SK-N-SH (cell line): ENCODE results near the gene DMD. TPM values are rescaled to one million over a fixed set of nuclear protein-coding genes. Genes with fewer than 3 reads are reported as not detected.

ENCODE experiments used
- CTCF ChIA-PET: fragments of 300-600, 350-600 bp; formaldehyde crosslinking; extraction: SDS; loops from one replicate; lab custom pipeline; 2021; lab: Yijun Ruan, JAX
- POLR2A ChIA-PET: fragments of 350-600 bp; sonication (Branson Sonifier 250); formaldehyde crosslinking; extraction: SDS; loops from one replicate; lab custom pipeline; 2020; ENCODE audit warnings: antibody characterized with exemption, inconsistent platforms; lab: Yijun Ruan, JAX
- DNase-seq: peaks from one replicate; pipeline ENCODE4 v3.0.0; 2012
- H2AFZ ChIP-seq: fragments of 200-600 bp; sonication (generic); 2 replicates; pipeline ENCODE4 v1.8.1; 2016; ENCODE audit warnings: antibody characterized with exemption, mild to moderate bottlenecking, low read depth
- H3F3A ChIP-seq: fragments of 200-600 bp; sonication (generic); replicated peaks from 2 replicates; pipeline ENCODE3; 2016; ENCODE audit warnings: antibody characterized with exemption, mild to moderate bottlenecking; ENCODE audit not compliant: insufficient read depth
- H3K27ac ChIP-seq, 2 experiments: fragments of 200-500 bp in 1 of 2; fragments of 200-600 bp in 1 of 2; sonication (Bioruptor generic) in 1 of 2; sonication (generic), shearing (Covaris generic) in 1 of 2; 2 replicates each; pipeline versions ENCODE4 v1.5.1 to v1.6.1; 2014 to 2016; ENCODE audit warnings: low read depth in 2 of 2, inconsistent platforms in 1 of 2, low read length in 1 of 2, mild to moderate bottlenecking in 1 of 2, mixed read lengths in 1 of 2
- H3K27me3 ChIP-seq: fragments of 200-600 bp; sonication (generic), shearing (Covaris generic); 2 replicates; pipeline ENCODE4 v1.6.1; 2016; ENCODE audit warnings: mixed run types; ENCODE audit not compliant: insufficient read depth
- H3K36me3 ChIP-seq, 2 experiments: fragments of 200-500 bp in 1 of 2; fragments of 200-600 bp in 1 of 2; sonication (Bioruptor generic) in 1 of 2; sonication (generic) in 1 of 2; replicated peaks in 1 of 2; 2 replicates each; pipeline versions ENCODE3 to v1.5.1; 2014 to 2016; ENCODE audit warnings: low read length in 1 of 2, mild to moderate bottlenecking in 1 of 2; ENCODE audit not compliant: insufficient read depth in 2 of 2, control insufficient read depth in 1 of 2
- H3K4me1 ChIP-seq, 2 experiments: fragments of 200-500 bp in 1 of 2; fragments of 200-600 bp in 1 of 2; sonication (Bioruptor generic) in 1 of 2; sonication (generic), shearing (Covaris generic) in 1 of 2; 2 replicates each; pipeline versions ENCODE4 v1.5.1 to v1.6.1; 2014 to 2016; ENCODE audit warnings: low read depth in 1 of 2, low read length in 1 of 2, mixed run types in 1 of 2; ENCODE audit not compliant: insufficient read depth in 2 of 2, control insufficient read depth in 1 of 2
- H3K4me2 ChIP-seq: fragments of 200-600 bp; sonication (generic), shearing (Covaris generic); 2 replicates; pipeline ENCODE4 v1.6.1; 2017; ENCODE audit warnings: mixed run types
- H3K4me3 ChIP-seq, 2 experiments: fragments of 200-500 bp in 1 of 2; fragments of 200-600 bp in 1 of 2; sonication (Bioruptor generic) in 1 of 2; sonication (generic), shearing (Covaris generic) in 1 of 2; 2 replicates each; pipeline versions ENCODE4 v1.5.1 to v1.8.1; 2014 to 2016; ENCODE audit warnings: low read depth in 2 of 2, inconsistent platforms in 1 of 2, low read length in 1 of 2, mild to moderate bottlenecking in 1 of 2, mixed read lengths in 1 of 2, moderate library complexity in 1 of 2
- H3K79me2 ChIP-seq: fragments of 200-600 bp; sonication (generic); 2 replicates; pipeline ENCODE4 v1.8.1; 2017; ENCODE audit warnings: mild to moderate bottlenecking; ENCODE audit not compliant: insufficient read depth
- H3K9ac ChIP-seq: fragments of 200-600 bp; sonication (generic); 2 replicates; pipeline ENCODE4 v1.6.1; 2017; ENCODE audit warnings: mixed run types
- H3K9me2 ChIP-seq: fragments of 200-600 bp; sonication (generic); 2 replicates; pipeline ENCODE4 v1.6.1; 2017; ENCODE audit warnings: mixed run types
- H3K9me3 ChIP-seq: fragments of 200-600 bp; sonication (generic); 2 replicates; pipeline ENCODE4 v1.6.1; 2017; ENCODE audit warnings: mixed run types, mild to moderate bottlenecking, moderate library complexity
- H4K20me1 ChIP-seq: fragments of 200-600 bp; sonication (generic); 2 replicates; pipeline ENCODE4 v1.6.1; 2017; ENCODE audit warnings: mild to moderate bottlenecking, mixed run types; ENCODE audit not compliant: insufficient read depth
- ELF1 ChIP-seq: IDR thresholded peaks from 2 replicates; pipeline ENCODE4 v1.4.0; 2012
- FOSL2 ChIP-seq: IDR thresholded peaks from 2 replicates; pipeline ENCODE4 v1.4.0; 2012; ENCODE audit warnings: low read depth, mild to moderate bottlenecking, moderate library complexity, borderline replicate concordance
- GABPA ChIP-seq: IDR thresholded peaks from 2 replicates; pipeline ENCODE4 v1.4.0; 2012; ENCODE audit warnings: low read depth, mild to moderate bottlenecking
- GATA2 ChIP-seq: sonication (generic); formaldehyde crosslinking; IDR thresholded peaks from 2 replicates; pipeline ENCODE4 v1.5.0; 2020; ENCODE audit warnings: mild to moderate bottlenecking, missing genetic modification reagents
- JUND ChIP-seq: IDR thresholded peaks from 2 replicates; pipeline ENCODE4 v1.4.0; 2012
- MEF2A ChIP-seq: IDR thresholded peaks from 2 replicates; pipeline ENCODE4 v1.4.0; 2012; ENCODE audit warnings: low read depth, borderline replicate concordance
- MXI1 ChIP-seq: IDR thresholded peaks from 2 replicates; pipeline ENCODE4 v1.6.1; 2012; ENCODE audit warnings: mild to moderate bottlenecking, low read depth, low read length, improper control_type of control experiment
- NFIC ChIP-seq: IDR thresholded peaks from 2 replicates; pipeline ENCODE4 v1.4.0; 2012; ENCODE audit warnings: borderline replicate concordance
- RAD21 ChIP-seq: IDR thresholded peaks from 2 replicates; pipeline ENCODE4 v1.6.1; 2012; ENCODE audit warnings: mild to moderate bottlenecking, low read length
- RCOR1 ChIP-seq: fragments of 150-350 bp; IDR thresholded peaks from 2 replicates; pipeline ENCODE4 v1.6.1; 2017; ENCODE audit warnings: antibody characterized with exemption, low read length
- RXRA ChIP-seq: IDR thresholded peaks from 2 replicates; pipeline ENCODE4 v1.4.0; 2012; ENCODE audit warnings: low read depth, mild to moderate bottlenecking, borderline replicate concordance
- TCF12 ChIP-seq: IDR thresholded peaks from 2 replicates; pipeline ENCODE4 v1.4.0; 2012
- YY1 ChIP-seq: IDR thresholded peaks from 2 replicates; pipeline ENCODE4 v1.4.0; 2012; ENCODE audit warnings: low read depth, mild to moderate bottlenecking
- polyA plus RNA-seq, 3 experiments: library from polyadenylated mRNA; depleted of rRNA; stranded (reverse); fragments of >200 nt; gene quantifications; 2 replicates each; pipeline ENCODE4 v1.2.3, GENCODE V29; 2012
- small RNA-seq, 7 experiments: library from RNA; depleted of rRNA; stranded (forward); fragments of <200 nt; gene quantifications; one replicate each; pipeline ENCODE3, GENCODE V24; 2012
- TF ChIP-seq, protein P1 (sequence below): IDR thresholded peaks from 2 replicates; pipeline ENCODE4 v1.4.0; 2012; ENCODE audit warnings: low read depth, borderline replicate concordance
- TF ChIP-seq, protein P2 (sequence below): fragments of 150-350 bp; IDR thresholded peaks from 2 replicates; pipeline ENCODE4 v1.6.1; 2017; ENCODE audit warnings: antibody characterized with exemption, low read length, low read depth, borderline replicate concordance
- TF ChIP-seq, protein P3 (sequence below): IDR thresholded peaks from 2 replicates; pipeline ENCODE4 v1.6.1; 2012; ENCODE audit warnings: mild to moderate bottlenecking, low read depth, low read length, moderate library complexity
- TF ChIP-seq, protein P4 (sequence below): fragments of 150-350 bp; IDR thresholded peaks from 2 replicates; pipeline ENCODE4 v1.6.1; 2016; ENCODE audit warnings: mild to moderate bottlenecking, low read depth, low read length

DMD gene
- polyA plus RNA-seq, 1 of the 3 experiments (the other 2 are of a cell fraction), result 3.9 TPM

DNA sequence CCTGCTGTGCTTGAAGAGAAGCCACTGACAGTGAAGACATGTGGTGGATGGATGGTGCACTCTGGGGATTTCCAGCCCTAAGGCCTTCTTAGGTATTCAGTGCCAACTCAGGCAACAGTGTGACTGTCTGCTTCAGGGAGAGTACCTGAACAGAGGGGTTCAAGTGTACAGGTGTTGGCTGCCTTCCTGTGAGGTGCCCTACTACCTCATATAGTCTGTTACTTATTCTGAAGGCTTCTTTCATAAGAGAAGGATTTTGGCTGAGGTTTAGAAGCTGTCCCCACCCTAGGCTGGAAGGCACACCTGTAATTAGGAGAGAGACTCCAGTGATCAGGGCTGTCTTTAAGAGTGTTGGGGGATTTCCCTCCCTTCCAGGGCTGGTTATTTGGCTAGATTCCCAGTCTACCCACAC is 2141.3 kb downstream of the DMD start:
- ChIA-PET POLR2A (no interaction called here), CTCF (no interaction called here)
- no peak overlapping the region for H3K27ac ChIP-seq
- H3K4me3 ChIP-seq, result no peak overlapping the region
- H3K27me3 ChIP-seq, result no peaks in the 10 kb centered on the region
- no peaks in the 10 kb centered on the region; the same call in 1 of the 2 replicates for H3K9me2 ChIP-seq
- no peaks in the 10 kb centered on the region for H3K79me2 ChIP-seq
- no peaks in the 10 kb centered on the region for H3K36me3 ChIP-seq
- H3K9me3 ChIP-seq, result no peaks in the 10 kb centered on the region
- no peak overlapping the region for H2AFZ ChIP-seq
- H3F3A ChIP-seq, result peaks cover 9% of the 10 kb centered on the region
- no peak overlapping the region for H3K9ac ChIP-seq
- no peaks in the 10 kb centered on the region for H3K4me1 ChIP-seq
- TF ChIP-seq RAD21 (no peak), FOSL2 (no peak), TCF12 (no peak), RXRA (no peak), GATA2 (CRISPR knock-in tag) (no peak), JUND (no peak), MEF2A (no peak), MXI1 (no peak), YY1 (no peak), GABPA (no peak), NFIC (no peak), RCOR1 (no peak), ELF1 (no peak)
- TF ChIP-seq, protein P1, sequence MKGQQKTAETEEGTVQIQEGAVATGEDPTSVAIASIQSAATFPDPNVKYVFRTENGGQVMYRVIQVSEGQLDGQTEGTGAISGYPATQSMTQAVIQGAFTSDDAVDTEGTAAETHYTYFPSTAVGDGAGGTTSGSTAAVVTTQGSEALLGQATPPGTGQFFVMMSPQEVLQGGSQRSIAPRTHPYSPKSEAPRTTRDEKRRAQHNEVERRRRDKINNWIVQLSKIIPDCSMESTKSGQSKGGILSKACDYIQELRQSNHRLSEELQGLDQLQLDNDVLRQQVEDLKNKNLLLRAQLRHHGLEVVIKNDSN, result no peak
- TF ChIP-seq, protein P2, sequence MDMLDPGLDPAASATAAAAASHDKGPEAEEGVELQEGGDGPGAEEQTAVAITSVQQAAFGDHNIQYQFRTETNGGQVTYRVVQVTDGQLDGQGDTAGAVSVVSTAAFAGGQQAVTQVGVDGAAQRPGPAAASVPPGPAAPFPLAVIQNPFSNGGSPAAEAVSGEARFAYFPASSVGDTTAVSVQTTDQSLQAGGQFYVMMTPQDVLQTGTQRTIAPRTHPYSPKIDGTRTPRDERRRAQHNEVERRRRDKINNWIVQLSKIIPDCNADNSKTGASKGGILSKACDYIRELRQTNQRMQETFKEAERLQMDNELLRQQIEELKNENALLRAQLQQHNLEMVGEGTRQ, result no peak
- TF ChIP-seq, protein P3, sequence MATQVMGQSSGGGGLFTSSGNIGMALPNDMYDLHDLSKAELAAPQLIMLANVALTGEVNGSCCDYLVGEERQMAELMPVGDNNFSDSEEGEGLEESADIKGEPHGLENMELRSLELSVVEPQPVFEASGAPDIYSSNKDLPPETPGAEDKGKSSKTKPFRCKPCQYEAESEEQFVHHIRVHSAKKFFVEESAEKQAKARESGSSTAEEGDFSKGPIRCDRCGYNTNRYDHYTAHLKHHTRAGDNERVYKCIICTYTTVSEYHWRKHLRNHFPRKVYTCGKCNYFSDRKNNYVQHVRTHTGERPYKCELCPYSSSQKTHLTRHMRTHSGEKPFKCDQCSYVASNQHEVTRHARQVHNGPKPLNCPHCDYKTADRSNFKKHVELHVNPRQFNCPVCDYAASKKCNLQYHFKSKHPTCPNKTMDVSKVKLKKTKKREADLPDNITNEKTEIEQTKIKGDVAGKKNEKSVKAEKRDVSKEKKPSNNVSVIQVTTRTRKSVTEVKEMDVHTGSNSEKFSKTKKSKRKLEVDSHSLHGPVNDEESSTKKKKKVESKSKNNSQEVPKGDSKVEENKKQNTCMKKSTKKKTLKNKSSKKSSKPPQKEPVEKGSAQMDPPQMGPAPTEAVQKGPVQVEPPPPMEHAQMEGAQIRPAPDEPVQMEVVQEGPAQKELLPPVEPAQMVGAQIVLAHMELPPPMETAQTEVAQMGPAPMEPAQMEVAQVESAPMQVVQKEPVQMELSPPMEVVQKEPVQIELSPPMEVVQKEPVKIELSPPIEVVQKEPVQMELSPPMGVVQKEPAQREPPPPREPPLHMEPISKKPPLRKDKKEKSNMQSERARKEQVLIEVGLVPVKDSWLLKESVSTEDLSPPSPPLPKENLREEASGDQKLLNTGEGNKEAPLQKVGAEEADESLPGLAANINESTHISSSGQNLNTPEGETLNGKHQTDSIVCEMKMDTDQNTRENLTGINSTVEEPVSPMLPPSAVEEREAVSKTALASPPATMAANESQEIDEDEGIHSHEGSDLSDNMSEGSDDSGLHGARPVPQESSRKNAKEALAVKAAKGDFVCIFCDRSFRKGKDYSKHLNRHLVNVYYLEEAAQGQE, result no peak
- TF ChIP-seq, protein P4, sequence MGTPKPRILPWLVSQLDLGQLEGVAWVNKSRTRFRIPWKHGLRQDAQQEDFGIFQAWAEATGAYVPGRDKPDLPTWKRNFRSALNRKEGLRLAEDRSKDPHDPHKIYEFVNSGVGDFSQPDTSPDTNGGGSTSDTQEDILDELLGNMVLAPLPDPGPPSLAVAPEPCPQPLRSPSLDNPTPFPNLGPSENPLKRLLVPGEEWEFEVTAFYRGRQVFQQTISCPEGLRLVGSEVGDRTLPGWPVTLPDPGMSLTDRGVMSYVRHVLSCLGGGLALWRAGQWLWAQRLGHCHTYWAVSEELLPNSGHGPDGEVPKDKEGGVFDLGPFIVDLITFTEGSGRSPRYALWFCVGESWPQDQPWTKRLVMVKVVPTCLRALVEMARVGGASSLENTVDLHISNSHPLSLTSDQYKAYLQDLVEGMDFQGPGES, result no peak
- no peak for DNase-seq
- H3K4me2 ChIP-seq, result no peak overlapping the region
- no peaks in the 10 kb centered on the region for H4K20me1 ChIP-seq

Small RNAs within 50 kb of the gene (small RNA-seq; reads per million reads assigned to genes)
- gene MIR3915, result 0 reads per million in 7 experiments
- 0 reads per million in 7 experiments for gene MIR548F5
- 0 reads per million in 7 experiments for gene RNA5SP501
- gene RNU6-894P, result 0 reads per million in 7 experiments
